HAP-1 (cell line): ENCODE measurements around the gene SLC39A11.

Experiments
- DNase-seq, 2 experiments: peaks; one replicate each; pipeline ENCODE4 v3.0.0-alpha.2; 2016 to 2020; ENCODE audit warnings: low spot score in 2 of 2
- H3K27me3 ChIP-seq: fragments of 250-450 bp; sonication (Bioruptor Pico); 2 replicates; pipeline ENCODE4 v1.5.1; 2020; ENCODE audit warnings: low read depth, mild to moderate bottlenecking, moderate library complexity
- H3K36me3 ChIP-seq: fragments of 250-450 bp; sonication (Bioruptor Pico); replicated peaks from 2 replicates; pipeline ENCODE4 v1.5.1; 2020; ENCODE audit warnings: mild to moderate bottlenecking
- H3K4me1 ChIP-seq: fragments of 250-450 bp; sonication (Bioruptor Pico); 2 replicates; pipeline ENCODE4 v1.5.1; 2020; ENCODE audit warnings: mild to moderate bottlenecking
- H3K4me3 ChIP-seq: fragments of 250-450 bp; sonication (Bioruptor Pico); 2 replicates; pipeline ENCODE4 v1.5.1; 2020; ENCODE audit warnings: mild to moderate bottlenecking, moderate library complexity
- H3K9me3 ChIP-seq: fragments of 250-450 bp; sonication (Bioruptor Pico); 2 replicates; pipeline ENCODE4 v1.5.1; 2020; ENCODE audit warnings: mild to moderate bottlenecking, moderate library complexity
- in situ Hi-C: fragments of 300-500 bp; cut with MboI; formaldehyde crosslinking; loops from 3 replicates; pipeline ENCODE4 v1.14.3; 2020; ENCODE audit warnings: low sequenced_read_pairs, inconsistent platforms, mixed read lengths

Gene SLC39A11

DNA sequence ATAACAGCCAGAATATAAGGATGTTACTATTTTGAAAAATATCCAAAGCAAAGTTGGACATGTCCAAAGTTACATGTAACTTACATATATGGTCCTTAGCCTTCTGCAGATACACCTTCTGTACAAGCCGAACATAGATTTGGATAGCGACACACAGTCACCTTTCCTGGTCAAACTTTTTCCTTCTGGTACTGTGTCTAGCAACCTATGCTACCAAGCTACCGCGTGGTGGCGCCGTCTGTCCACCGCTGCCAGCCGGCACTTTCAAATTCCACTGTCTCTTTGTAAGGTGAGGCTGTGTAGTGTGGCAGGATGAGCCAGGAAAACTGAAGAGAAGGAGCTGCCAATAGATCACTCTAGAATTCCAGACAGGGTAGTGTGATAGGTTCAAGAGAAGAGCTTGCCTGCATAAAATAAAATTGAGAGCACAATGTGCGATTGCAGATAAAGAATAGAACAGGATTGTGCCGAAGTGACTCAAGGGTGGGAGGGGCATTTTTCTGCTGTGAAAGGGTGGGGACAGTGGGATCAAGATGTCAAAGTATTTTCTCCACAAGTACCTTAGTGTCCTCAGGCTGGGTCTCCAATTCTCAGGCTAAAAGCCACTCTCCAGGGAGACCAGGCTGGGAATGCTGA lies 366.9 kb downstream of the SLC39A11 start:
- DNase-seq = peak; percentile 63 to 69
- no peaks in the 10 kb centered on the region for H3K27me3 ChIP-seq
- no peaks in the 10 kb centered on the region for H3K36me3 ChIP-seq
- H3K4me1 ChIP-seq = peaks cover 4% of the 10 kb centered on the region; the same call in 1 of the 2 replicates
- in situ Hi-C loops = loop anchor here (5.0 to 25.0 kb wide), 4 partner anchors 161 to 647 kb away; partner anchors contain the start of gene COG1
- no peak overlapping the region for H3K4me3 ChIP-seq
- H3K9me3 ChIP-seq = no peaks in the 10 kb centered on the region

DNA sequence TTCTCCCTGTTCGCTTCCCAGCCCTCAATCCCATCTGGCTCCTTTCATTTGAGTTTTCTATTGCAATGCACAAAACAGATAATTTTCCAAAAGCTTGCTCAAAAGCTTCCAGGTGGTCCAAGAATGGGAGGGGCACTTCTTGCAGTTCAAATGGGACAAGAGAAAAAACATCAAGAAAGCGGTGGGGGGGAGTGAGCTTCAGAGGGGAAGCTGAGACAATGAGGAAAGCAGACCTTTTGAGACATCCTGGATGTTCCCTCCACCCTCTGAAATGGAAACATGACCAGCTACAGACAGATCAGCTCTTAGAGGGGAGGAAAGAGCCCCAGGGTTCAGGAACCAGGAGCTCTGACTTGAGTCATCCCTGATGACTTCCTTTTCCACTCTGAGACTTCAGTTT lies 368.2 kb downstream of the SLC39A11 start:
- Histone ChIP-seq H3K4me1 (peaks cover 4% of the 10 kb centered on the region; the same call in 1 of the 2 replicates), H3K4me3 (no peak overlapping the region), H3K9me3 (no peaks in the 10 kb centered on the region), H3K27me3 (no peaks in the 10 kb centered on the region), H3K36me3 (no peaks in the 10 kb centered on the region)
- in situ Hi-C loops = loop anchor here (10.0 kb wide), 2 partner anchors 159 to 511 kb away; a partner anchor contains a TSS
- DNase-seq = no peak

- Histone ChIP-seq H3K9me3 (no peaks in the 10 kb centered on the region), H3K4me3 (no peak overlapping the region), H3K4me1 (peaks cover 4% of the 10 kb centered on the region; the same call in 1 of the 2 replicates), H3K27me3 (no peaks in the 10 kb centered on the region), H3K36me3 (no peaks in the 10 kb centered on the region)
- in situ Hi-C loops = loop anchor here (10.0 kb wide), 2 partner anchors 159 to 511 kb away; a partner anchor contains a TSS
- no peak for DNase-seq
Measured at GRCh38 chr17:72723711-72724110, 368.8 kb downstream of the SLC39A11 start.

GRCh38 chr17:72720494-72720825 lies 372.0 kb downstream of the SLC39A11 start:
- Histone ChIP-seq H3K36me3 (no peaks in the 10 kb centered on the region), H3K4me1 (peaks cover 4% of the 10 kb centered on the region; the same call in 1 of the 2 replicates), H3K9me3 (no peaks in the 10 kb centered on the region), H3K27me3 (no peaks in the 10 kb centered on the region), H3K4me3 (no peak overlapping the region)
- DNase-seq = no peak
- in situ Hi-C loops = loop anchor here (10.0 kb wide), 2 partner anchors 156 to 514 kb away; a partner anchor contains a TSS

GRCh38 chr17:72719578-72720493 lies 372.7 kb downstream of the SLC39A11 start:
- no peaks in the 10 kb centered on the region for H3K9me3 ChIP-seq
- no peaks in the 10 kb centered on the region for H3K36me3 ChIP-seq
- in situ Hi-C loops = loop anchor here (10.0 kb wide), 2 partner anchors 155 to 515 kb away; a partner anchor contains a TSS
- no peak overlapping the region for H3K4me3 ChIP-seq
- no peak for DNase-seq
- H3K27me3 ChIP-seq = no peaks in the 10 kb centered on the region
- H3K4me1 ChIP-seq = peaks cover 4% of the 10 kb centered on the region; the same call in 1 of the 2 replicates

DNA sequence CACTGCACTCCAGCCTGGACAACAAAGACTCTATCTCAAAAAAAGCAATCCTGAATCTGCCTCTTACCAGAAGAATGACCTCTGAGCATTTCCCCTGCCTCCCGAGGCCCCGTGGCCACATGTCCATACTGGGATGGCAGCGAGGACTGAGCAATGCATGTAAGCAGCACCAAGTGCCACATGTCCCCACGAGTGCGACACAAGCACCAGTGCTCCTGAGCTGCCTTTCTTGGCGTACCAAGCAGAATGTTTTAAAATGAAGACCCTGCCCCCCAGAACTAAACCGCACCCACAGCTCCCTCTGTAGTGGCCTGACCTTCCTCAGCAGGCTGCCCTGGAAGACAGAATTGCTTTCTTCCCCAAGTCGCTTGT lies 373.3 kb downstream of the SLC39A11 start:
- peaks cover 4% of the 10 kb centered on the region; the same call in 1 of the 2 replicates for H3K4me1 ChIP-seq
- H3K9me3 ChIP-seq = no peaks in the 10 kb centered on the region
- no peak for DNase-seq
- H3K4me3 ChIP-seq = no peak overlapping the region
- in situ Hi-C loops = no loop called here
- H3K27me3 ChIP-seq = no peaks in the 10 kb centered on the region
- no peaks in the 10 kb centered on the region for H3K36me3 ChIP-seq

GRCh38 chr17:72717676-72718075 lies 374.8 kb downstream of the SLC39A11 start:
- H3K27me3 ChIP-seq = no peaks in the 10 kb centered on the region
- H3K4me3 ChIP-seq = no peak overlapping the region
- no peak for DNase-seq
- in situ Hi-C loops = no loop called here
- H3K4me1 ChIP-seq = peaks cover 4% of the 10 kb centered on the region; the same call in 1 of the 2 replicates
- no peaks in the 10 kb centered on the region for H3K36me3 ChIP-seq
- H3K9me3 ChIP-seq = no peaks in the 10 kb centered on the region

DNA sequence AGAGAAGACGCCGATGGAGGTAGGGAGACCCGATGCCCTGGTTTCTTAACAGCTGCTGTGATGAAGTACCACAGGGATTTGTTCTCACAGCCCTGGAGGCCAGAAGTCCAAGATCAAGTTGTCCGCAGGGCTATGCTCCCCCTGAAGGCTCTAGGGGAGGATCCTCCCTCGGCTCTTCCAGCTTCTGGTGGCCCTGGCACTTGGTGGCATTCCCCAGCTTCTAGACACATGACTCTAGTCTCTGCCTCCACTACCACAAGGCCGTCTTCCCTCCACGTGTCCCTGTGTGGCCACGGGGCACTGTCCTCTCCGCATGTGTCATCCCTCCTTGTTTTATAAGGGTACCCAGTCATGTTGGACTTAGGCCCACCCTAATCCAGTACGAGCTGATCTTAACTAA lies 375.2 kb downstream of the SLC39A11 start:
- H3K4me1 ChIP-seq = peaks cover 3% of the 10 kb centered on the region; the same call in 1 of the 2 replicates
- H3K4me3 ChIP-seq = no peak overlapping the region
- H3K27me3 ChIP-seq = no peaks in the 10 kb centered on the region
- no peak for DNase-seq
- H3K9me3 ChIP-seq = no peaks in the 10 kb centered on the region
- H3K36me3 ChIP-seq = no peaks in the 10 kb centered on the region
- in situ Hi-C loops = no loop called here

DNA sequence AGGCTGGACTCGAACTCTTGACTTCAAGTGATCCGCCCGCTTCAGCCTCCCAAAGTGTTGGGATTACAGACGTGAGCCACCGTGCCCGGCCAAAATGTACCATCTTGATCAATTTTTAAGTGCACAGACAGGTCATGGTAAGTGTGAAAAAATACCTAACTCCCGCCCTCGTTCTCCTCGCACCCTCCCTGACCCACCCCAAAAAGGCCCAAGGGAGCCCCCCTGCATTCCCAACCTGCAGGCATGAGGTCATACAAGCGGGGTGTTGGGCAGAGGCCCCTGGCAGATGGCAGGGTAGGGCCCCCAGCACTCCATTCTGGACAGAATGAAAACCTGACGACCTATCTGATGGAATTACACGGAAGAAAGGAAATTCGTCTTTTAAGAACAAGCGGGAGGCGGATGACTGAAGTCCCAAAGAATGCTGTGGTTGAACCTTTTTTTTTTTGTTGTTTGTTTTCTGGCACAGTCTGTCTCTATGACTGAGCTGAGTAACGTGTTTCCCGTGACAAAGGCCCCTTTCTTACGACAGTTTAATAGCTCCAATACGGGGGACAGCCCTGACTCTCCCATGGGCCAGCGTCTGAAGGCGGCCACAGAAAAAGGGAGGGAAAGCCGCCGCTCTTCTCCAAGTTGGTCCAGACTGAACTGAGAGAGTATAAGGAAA lies 376.4 kb downstream of the SLC39A11 start:
- Histone ChIP-seq H3K36me3 (no peaks in the 10 kb centered on the region), H3K9me3 (no peaks in the 10 kb centered on the region), H3K27me3 (no peaks in the 10 kb centered on the region), H3K4me1 (no peaks in the 10 kb centered on the region), H3K4me3 (no peak overlapping the region)
- no peak for DNase-seq
- in situ Hi-C loops = no loop called here

GRCh38 chr17:72714357-72714966 lies 378.0 kb downstream of the SLC39A11 start:
- Histone ChIP-seq H3K27me3 (no peaks in the 10 kb centered on the region), H3K4me1 (no peaks in the 10 kb centered on the region), H3K4me3 (no peak overlapping the region), H3K36me3 (no peaks in the 10 kb centered on the region), H3K9me3 (no peaks in the 10 kb centered on the region)
- no peak for DNase-seq
- in situ Hi-C loops = no loop called here

GRCh38 chr17:72713701-72714100 lies 378.8 kb downstream of the SLC39A11 start:
- H3K4me1 ChIP-seq = no peaks in the 10 kb centered on the region
- in situ Hi-C loops = no loop called here
- H3K36me3 ChIP-seq = no peaks in the 10 kb centered on the region
- no peak overlapping the region for H3K4me3 ChIP-seq
- no peaks in the 10 kb centered on the region for H3K27me3 ChIP-seq
- H3K9me3 ChIP-seq = no peaks in the 10 kb centered on the region
- DNase-seq = no peak

DNA sequence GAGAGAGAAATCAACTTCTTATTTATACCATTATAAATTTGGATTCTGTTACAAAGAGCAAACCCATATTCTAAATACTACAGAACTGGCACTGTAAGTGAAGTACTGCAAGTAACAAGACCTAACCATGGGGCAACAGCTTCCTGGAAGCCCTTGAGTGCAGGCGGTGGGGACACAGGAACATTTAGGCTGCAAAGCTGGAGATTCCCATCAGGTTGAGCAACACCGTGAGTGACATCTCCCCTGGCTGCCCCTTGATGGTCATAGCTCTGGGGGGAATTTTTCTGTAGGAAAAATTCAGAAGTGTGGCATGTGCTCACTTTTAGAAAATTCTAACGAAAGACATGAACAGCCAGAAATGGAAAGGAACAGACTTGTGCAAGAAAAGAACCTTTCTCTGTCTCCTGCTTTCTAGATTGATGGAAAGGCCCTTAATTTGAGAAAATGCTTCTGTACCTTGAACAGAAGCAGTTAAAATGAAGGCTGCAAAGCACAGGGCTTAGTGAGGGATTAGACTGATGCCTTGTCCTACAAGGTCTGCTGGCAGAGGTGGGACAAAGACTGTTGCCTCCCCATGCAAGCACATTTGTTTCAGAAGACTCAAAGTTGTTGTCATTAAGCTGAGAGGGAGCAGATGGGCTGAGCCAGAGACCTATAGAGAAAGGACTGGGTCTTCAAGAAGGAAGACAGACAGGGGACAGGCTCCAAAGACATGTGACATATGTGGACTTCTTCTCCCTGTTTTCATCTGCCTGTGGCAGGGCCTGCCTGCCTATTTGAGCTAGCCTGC lies 380.8 kb downstream of the SLC39A11 start:
- H3K4me1 ChIP-seq = no peaks in the 10 kb centered on the region
- no peaks in the 10 kb centered on the region for H3K36me3 ChIP-seq
- H3K9me3 ChIP-seq = no peaks in the 10 kb centered on the region
- in situ Hi-C loops = no loop called here
- no peak for DNase-seq
- no peak overlapping the region for H3K4me3 ChIP-seq
- no peaks in the 10 kb centered on the region for H3K27me3 ChIP-seq

DNA sequence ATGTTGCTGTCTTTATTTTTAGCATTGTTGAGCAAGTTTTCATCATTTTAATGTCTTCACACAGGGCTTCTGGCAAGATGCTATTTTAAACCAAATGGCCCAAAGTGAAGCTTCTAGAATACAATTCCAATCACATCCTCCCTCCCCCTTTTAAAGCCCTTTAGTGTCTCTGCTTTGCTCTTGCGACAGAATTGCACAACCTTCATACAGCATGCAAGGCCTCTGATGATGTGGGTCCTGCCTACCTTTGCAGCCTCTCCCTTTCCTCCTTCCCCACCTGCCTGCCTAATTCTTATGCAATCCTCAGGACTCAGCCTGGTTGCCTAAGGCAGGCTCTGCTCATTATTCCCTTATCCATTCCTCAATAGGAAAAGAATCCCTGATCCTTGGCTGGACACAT lies 381.7 kb downstream of the SLC39A11 start:
- no peaks in the 10 kb centered on the region for H3K9me3 ChIP-seq
- H3K36me3 ChIP-seq = no peaks in the 10 kb centered on the region
- H3K4me3 ChIP-seq = no peak overlapping the region
- no peaks in the 10 kb centered on the region for H3K4me1 ChIP-seq
- no peak for DNase-seq
- no peaks in the 10 kb centered on the region for H3K27me3 ChIP-seq
- in situ Hi-C loops = no loop called here
